Measurements from ENCODE around the gene NLRP7.
A peak's percentile ranks its signal among the peaks of the same experiment; 100 is the strongest.

Gene NLRP7

GRCh38 chr19:54877471-54877870 lies 69.9 kb downstream of the NLRP7 start:
- intact Hi-C loops (cut with micrococcal nuclease), result loop anchor here (10.0 kb wide), 1 partner anchor 203 kb away; no protein-coding TSS in a partner anchor
- Mint-ChIP-seq H3K36me3 (ENCODE audit: low read depth) (no peaks in the 10 kb centered on the region), H3K4me3 (no peak overlapping the region), H3K27ac (peak overlapping the region; percentile 21), H3K27me3 (peaks cover 6% of the 10 kb centered on the region), H3K9me3 (no peaks in the 10 kb centered on the region), H3K4me1 (ENCODE audit: low read depth) (peaks cover 77% of the 10 kb centered on the region)

GRCh38 chr19:54875506-54875905 lies 71.8 kb downstream of the NLRP7 start:
- Mint-ChIP-seq H3K27me3 (no peaks in the 10 kb centered on the region), H3K4me1 (ENCODE audit: low read depth) (peaks cover 72% of the 10 kb centered on the region), H3K36me3 (ENCODE audit: low read depth) (no peaks in the 10 kb centered on the region), H3K4me3 (peak overlapping the region; percentile 30), H3K9me3 (no peaks in the 10 kb centered on the region), H3K27ac (peak overlapping the region; percentile 30)
- intact Hi-C loops (cut with micrococcal nuclease), result loop anchor here (10.0 kb wide), 1 partner anchor 201 kb away; no protein-coding TSS in a partner anchor

- H3K27me3 Mint-ChIP-seq, result peaks cover 7% of the 10 kb centered on the region
- H3K27ac Mint-ChIP-seq, result peak within 1 kb of the TSS; percentile 67
- H3K4me1 Mint-ChIP-seq (ENCODE audit: low read depth), result peaks cover 58% of the 10 kb centered on the region
Observed at GRCh38 chr19:54873990-54874389, 73.3 kb downstream of the NLRP7 start, which contains the start of gene FCAR. Gene FCAR (plus strand): TSS chr19:54874235. CDS start chr19:54874290, 55 bp downstream.

More at GRCh38 chr19:54873990-54874389, 73.3 kb downstream of the NLRP7 start, which contains the start of gene FCAR:
- Mint-ChIP-seq H3K4me3 (peak within 1 kb of the TSS; percentile 33), H3K36me3 (ENCODE audit: low read depth) (no peaks in the 10 kb centered on the region), H3K9me3 (no peaks in the 10 kb centered on the region)
- intact Hi-C loops (cut with micrococcal nuclease), result loop anchor here (10.0 kb wide), 1 partner anchor 199 kb away; no protein-coding TSS in a partner anchor

All from dendritic cell treated with granulocyte-macrophage colony-stimulating factor and Interleukin-4, amounts not matched to agents 40 ng/mL and 50 ng/mL, for 4 days (primary cell).